Measurements from ENCODE around the gene IFT88.

Gene IFT88

GRCh38 chr13:20566898-20567874 lies at the start of gene IFT88:
IFT88 (plus strand) TSS chr13:20567157; CDS start chr13:20574386, 7,229 bp downstream.
- DNase-seq: peak; percentile 68

DNA sequence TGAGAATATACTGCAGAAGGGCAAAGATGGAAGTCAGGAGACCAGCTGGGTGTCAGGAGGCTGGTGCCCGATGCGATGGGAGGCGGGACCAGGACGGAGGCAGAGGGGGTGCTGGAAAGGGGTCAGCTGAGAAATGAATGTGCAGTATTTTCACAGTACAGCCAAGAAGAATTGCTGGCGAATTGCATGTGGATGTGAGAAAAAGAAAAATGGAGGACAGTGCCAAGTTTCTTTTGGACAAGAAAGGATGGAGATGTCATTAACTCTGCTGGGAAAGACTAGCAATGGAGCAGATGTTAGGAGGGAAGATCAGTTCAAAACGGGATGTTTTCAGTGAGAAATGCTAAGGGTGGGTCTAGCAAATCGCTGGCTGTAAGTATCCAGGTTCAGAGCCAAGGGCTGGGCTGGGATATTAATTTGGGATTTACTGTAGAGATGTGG lies 48.3 kb upstream of the IFT88 start:
- DNase-seq: no peak

GRCh38 chr13:20519875-20520274 lies 47.1 kb upstream of the IFT88 start:
- no peak for DNase-seq

GRCh38 chr13:20521364-20522115 lies 45.4 kb upstream of the IFT88 start:
- DNase-seq: no peak

- peak; percentile 12 for DNase-seq
These were observed 41.8 kb upstream of the IFT88 start for GRCh38 chr13:20525144-20525600.

DNA sequence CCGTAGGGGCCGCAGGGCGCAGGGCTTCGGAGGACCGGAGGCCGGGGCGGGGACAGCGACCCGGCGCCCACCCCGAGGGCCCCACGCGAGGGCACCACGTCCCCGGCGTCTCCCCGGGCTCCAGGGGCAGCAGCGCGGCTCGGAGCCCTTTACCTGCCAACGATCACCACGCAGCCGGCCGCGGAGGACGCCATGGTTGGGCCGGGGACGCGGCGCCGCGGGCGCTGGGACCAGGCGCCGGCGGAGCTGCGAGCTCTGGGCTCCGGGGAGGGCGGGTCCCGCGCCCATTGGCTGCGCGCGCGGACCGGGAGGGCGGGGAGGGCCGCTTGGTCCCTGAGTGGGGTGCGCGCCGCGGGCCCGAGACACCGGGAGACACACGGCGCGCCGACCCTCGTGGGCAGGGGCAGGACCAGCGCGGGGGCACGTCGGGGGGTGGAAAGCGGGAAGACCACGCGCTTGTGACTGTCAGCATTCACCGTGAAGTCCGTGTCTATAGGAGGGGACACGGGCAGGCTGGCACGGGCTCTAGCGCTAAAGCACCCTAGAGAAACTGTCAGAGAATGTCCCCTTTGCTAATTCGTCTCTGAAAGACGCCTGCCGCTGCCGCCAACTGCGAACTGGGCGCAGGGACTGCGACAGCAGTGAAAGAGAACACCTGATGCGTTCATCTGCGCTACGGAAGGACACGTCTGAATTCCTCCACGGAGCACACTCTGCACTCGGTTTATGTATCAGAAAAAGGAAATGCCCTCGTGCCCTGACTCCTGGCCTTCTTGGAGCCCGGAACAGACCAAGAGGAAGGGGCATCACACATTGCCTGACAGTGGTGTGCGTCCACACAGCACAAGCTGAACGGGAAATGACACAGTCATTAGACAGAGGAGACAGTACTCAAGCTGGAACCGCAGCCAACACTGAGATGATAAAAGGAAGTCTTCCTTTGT lies 41.1 kb upstream of the IFT88 start, which contains the start of gene CRYL1:
Gene CRYL1 (minus strand): TSS at position 257 of the 944 bp plus-strand sequence. CDS start 63 bp downstream, at position 194.
- peak; percentile 42 for DNase-seq

DNA sequence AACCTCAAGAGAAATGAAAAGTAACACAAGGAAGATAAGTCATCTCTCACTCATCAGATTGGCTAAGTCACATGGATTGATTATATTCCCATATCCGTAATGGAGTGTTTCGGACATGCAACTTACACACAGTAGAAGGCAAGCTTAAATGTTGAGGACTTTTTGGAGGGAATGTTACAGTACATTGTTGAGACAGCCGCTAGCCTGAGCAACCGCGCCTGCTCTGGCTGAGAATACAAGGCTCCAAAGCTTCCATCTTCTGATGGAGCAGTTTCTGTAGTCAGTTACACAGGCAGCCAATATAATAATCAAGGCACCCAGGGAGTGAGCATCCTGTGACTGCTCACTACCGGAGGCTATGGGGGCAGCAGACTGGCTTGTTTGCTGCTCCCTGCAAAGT lies 40.3 kb upstream of the IFT88 start:
- peak; percentile 37 for DNase-seq

- no peak for DNase-seq
These were observed 38.5 kb upstream of the IFT88 start for GRCh38 chr13:20528452-20528851.

GRCh38 chr13:20534038-20534608 lies 32.8 kb upstream of the IFT88 start:
- no peak for DNase-seq

- DNase-seq: no peak
These were observed 30.0 kb upstream of the IFT88 start for GRCh38 chr13:20536992-20537391.

DNA sequence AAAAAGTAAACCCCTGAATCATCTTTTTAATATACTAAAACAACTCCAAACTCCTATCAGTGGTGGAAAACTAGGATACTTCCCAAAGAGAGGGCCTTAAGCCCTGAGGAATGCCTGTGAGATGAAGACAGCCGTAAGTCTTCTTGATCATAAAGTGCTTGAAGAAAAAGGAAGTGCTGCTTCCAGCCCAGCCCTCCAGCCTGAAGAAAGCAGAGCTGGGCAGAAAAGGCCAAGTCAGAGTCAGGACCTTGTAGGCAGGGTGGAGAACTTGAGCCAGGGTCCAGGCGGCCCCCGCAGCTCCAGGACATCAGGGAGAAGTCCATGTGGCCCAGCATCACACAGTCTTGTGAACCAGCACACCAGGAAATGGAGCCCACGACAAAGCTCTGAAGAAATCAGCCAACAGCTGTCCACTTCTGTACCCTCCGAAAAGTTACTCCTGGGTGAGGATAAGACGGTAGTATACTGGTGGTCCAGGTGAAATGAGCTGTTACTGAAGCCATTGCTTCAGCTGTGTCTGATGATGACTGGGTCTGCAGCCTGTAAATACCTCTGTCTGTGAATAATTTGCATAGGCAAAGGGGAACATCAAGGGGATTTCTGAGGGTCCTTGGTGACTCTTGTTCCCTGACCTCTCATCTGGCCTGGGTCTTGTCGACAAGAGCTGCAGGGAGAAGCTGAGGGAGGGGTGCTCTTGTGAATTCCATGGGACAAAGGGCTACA lies 22.6 kb upstream of the IFT88 start:
- DNase-seq: no peak

GRCh38 chr13:20546556-20546955 lies 20.4 kb upstream of the IFT88 start:
- no peak for DNase-seq

GRCh38 chr13:20547479-20547908 lies 19.5 kb upstream of the IFT88 start:
- DNase-seq: no peak

GRCh38 chr13:20550799-20551198 lies 16.2 kb upstream of the IFT88 start:
- DNase-seq: no peak

- no peak for DNase-seq
These were observed 13.6 kb upstream of the IFT88 start for GRCh38 chr13:20553311-20553710.

GRCh38 chr13:20558982-20559381 lies 8.0 kb upstream of the IFT88 start:
- no peak for DNase-seq

DNA sequence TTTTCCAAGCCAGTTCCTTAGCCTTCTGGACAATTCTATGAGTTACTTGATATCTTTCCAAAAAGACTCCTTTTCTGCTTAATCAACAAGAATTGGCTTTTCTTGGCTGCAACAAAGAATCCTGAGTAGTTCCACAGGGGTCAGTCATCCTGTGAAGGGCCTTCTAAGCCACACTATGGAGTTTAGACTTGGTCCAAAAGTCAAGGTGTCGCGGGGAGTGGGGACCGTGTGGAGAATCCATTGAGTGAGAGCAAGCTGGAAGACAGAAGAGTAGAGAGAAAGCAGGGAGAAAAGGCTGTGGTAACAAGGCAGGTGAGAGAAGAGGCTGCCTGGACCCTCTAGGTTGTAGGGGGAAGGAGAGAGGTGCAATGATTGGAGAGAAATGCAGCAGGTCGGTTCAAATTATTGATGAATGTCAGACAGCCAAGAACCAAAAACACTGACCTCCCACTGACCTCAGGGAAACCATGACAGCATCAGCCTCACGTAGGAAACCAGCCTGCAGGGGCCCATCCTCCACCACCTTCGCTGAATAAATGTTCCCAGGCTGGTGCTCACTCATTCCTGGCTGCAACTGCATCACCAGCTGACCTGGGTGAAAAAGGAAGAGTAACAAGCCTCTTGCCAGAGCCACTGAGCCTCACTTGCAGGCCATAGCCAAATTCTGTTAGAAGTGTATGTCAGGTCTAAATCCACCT lies 7.1 kb upstream of the IFT88 start:
- no peak for DNase-seq

- DNase-seq: no peak
These were observed 5.2 kb upstream of the IFT88 start for GRCh38 chr13:20561741-20562140.

- DNase-seq: no peak
These were observed 1.7 kb upstream of the IFT88 start for GRCh38 chr13:20565115-20565736.

DNA sequence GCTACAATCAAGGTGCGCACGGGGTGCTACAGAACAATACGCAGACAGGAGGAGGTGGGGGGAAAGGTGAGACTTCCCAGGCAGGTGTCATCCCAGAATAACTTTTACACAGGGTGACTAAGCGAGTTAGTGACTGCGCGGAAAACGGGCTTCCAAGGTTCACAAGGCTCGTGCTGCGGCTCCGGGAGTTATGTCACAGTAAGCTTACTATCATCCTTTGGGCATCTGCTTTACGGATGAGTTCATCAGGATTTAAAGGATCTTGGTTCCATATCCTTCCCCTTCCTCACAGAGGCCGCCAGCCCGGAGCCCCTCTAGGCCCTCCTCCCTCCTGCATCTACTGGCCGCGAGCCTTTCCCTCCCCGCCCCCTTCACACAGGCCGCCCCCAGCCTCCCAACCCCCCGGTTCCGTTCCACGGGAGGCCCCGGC lies 474 bp upstream of the IFT88 start:
- DNase-seq: peak; percentile 55

Data from SHP77 treated with DMSO at 0.1 percent for 48 hours (cell line).